PC-9 (cell line): ENCODE data around the gene KCNQ5. TPM values are rescaled to one million over a fixed set of nuclear protein-coding genes. Genes with fewer than 3 reads are reported as not detected.

Experiments
- BruUV-seq: library from RNA; stranded (reverse); fragments of 400-500 nt; replicated peaks from 2 replicates; lab custom pipeline; 2021; lab: Mats Ljungman, UMichigan
- CTCF ChIA-PET: fragments of 300-600 bp; sonication (Branson Sonifier 250); formaldehyde crosslinking; loops from one replicate; lab custom pipeline; 2022; ENCODE audit warnings: antibody characterized with exemption; lab: Charles Lee
- POLR2A ChIA-PET: fragments of 300-600 bp; sonication (Branson Sonifier 250); formaldehyde crosslinking; loops from one replicate; lab custom pipeline; 2022; ENCODE audit warnings: antibody characterized with exemption; ENCODE audit not compliant: unreplicated experiment; lab: Charles Lee
- DNase-seq, 2 experiments: peaks; one replicate each; pipeline versions ENCODE4 v3.0.0 to v3.0.0-alpha.2; 2015 to 2022; ENCODE audit warnings: mixed read lengths in 1 of 2
- H2AFZ ChIP-seq: fragments of 200-600 bp; sonication (generic); 2 replicates; pipeline ENCODE4 v1.8.1; 2017; ENCODE audit warnings: antibody characterized with exemption
- H3F3A ChIP-seq: fragments of 200-600 bp; sonication (generic); 2 replicates; pipeline ENCODE4 v1.8.1; 2017; ENCODE audit warnings: antibody characterized with exemption, mild to moderate bottlenecking, low read depth; ENCODE audit not compliant: insufficient read depth
- H3K27ac ChIP-seq: fragments of 200-600 bp; sonication (generic); 2 replicates; pipeline ENCODE4 v1.6.1; 2016; ENCODE audit warnings: mixed run types
- H3K27me3 ChIP-seq: fragments of 200-600 bp; sonication (generic); 2 replicates; pipeline ENCODE4 v1.6.1; 2016; ENCODE audit warnings: low read depth, mixed run types; ENCODE audit not compliant: insufficient read depth
- H3K36me3 ChIP-seq: fragments of 200-600 bp; sonication (generic); 2 replicates; pipeline ENCODE4 v1.6.1; 2016; ENCODE audit warnings: low read depth, mixed run types
- H3K4me1 ChIP-seq: fragments of 200-600 bp; sonication (generic); replicated peaks from 2 replicates; pipeline ENCODE4 v1.6.1; 2016; ENCODE audit warnings: mixed run types; ENCODE audit not compliant: insufficient read depth
- H3K4me2 ChIP-seq: fragments of 200-600 bp; sonication (generic); 2 replicates; pipeline ENCODE4 v1.6.1; 2017; ENCODE audit warnings: mixed run types
- H3K4me3 ChIP-seq: fragments of 200-600 bp; sonication (generic); 2 replicates; pipeline ENCODE4 v1.6.1; 2016; ENCODE audit warnings: mixed run types
- H3K79me2 ChIP-seq: fragments of 200-600 bp; sonication (generic); 2 replicates; pipeline ENCODE4 v1.6.1; 2017; ENCODE audit warnings: low read depth, mixed run types
- H3K9me2 ChIP-seq: fragments of 200-600 bp; sonication (generic); 2 replicates; pipeline ENCODE4 v1.8.1; 2017; ENCODE audit warnings: mild to moderate bottlenecking; ENCODE audit not compliant: insufficient read depth
- H3K9me3 ChIP-seq: fragments of 200-600 bp; sonication (generic); 2 replicates; pipeline ENCODE4 v1.8.1; 2016; ENCODE audit warnings: low read depth; ENCODE audit not compliant: insufficient read depth
- H4K20me1 ChIP-seq: fragments of 200-600 bp; sonication (generic); 2 replicates; pipeline ENCODE4 v1.8.1; 2017; ENCODE audit not compliant: insufficient read depth
- EZH2 ChIP-seq: fragments of 200-600 bp; sonication (generic); IDR thresholded peaks from 2 replicates; pipeline ENCODE4 v1.8.0; 2017; ENCODE audit warnings: antibody characterized with exemption, low read depth
- intact Hi-C: fragments of 100-400 bp; cut with micrococcal nuclease; formaldehyde crosslinking; loops from one replicate; pipeline ENCODE4 v1.10.0; 2022; ENCODE audit not compliant: unreplicated experiment
- total RNA-seq: library from RNA; stranded (reverse); gene quantifications from 2 replicates; pipeline ENCODE4 v1.2.3, GENCODE V29; 2021
- TF ChIP-seq, protein P1 (sequence below): fragments of 200-600 bp; sonication (generic); conservative IDR thresholded peaks from 2 replicates; pipeline ENCODE4 v1.6.1; 2017; ENCODE audit warnings: mixed run types, antibody characterized with exemption, mild to moderate bottlenecking, moderate library complexity

KCNQ5 gene
- total RNA-seq, 1 experiment from 2014 or later, result 0.20 TPM

DNA sequence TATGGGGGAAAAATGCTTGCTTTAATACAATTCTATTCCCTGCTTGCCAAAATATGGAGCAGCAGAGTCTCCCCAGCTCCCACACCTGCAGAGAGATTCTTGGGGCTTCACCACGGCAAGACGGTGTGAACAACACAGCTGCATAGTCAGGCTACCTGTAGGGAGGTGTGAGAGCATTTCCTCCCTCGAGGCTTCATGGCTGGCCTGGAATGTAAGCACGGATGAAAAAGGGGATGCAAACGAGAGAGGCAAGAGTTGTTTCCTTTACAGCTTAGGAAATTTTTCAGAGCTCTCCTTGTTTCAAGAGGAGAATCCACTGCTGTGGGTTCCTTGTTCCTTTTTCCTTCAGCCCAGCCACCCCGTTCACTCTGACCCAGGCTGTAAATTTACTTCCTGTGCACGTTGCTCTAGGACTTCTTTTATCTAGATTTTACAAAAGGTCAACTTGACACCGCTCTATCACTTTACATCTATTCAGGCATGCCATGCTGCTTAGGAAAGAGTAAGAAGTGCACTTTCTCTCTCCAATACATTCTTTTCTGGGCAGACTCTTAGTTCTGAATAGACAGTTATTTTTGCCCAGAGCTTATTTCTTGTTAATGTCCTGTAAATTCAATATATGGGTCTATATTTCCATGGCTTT lies 406.4 kb downstream of the KCNQ5 start:
- POLR2A ChIA-PET, result no interaction called here
- Histone ChIP-seq H3K9me2 (no peaks in the 10 kb centered on the region), H3K9me3 (no peaks in the 10 kb centered on the region), H3K36me3 (no peaks in the 10 kb centered on the region), H3K27me3 (no peaks in the 10 kb centered on the region), H3K4me1 (peaks cover 17% of the 10 kb centered on the region), H3F3A (no peaks in the 10 kb centered on the region; the same call in 1 of the 2 replicates), H3K4me2 (no peak overlapping the region), H2AFZ (peak overlapping the region; percentile 6; the same call in 1 of the 2 replicates), H4K20me1 (no peaks in the 10 kb centered on the region), H3K79me2 (no peaks in the 10 kb centered on the region), H3K27ac (no peak overlapping the region), H3K4me3 (no peak overlapping the region)
- TF ChIP-seq, protein P1, sequence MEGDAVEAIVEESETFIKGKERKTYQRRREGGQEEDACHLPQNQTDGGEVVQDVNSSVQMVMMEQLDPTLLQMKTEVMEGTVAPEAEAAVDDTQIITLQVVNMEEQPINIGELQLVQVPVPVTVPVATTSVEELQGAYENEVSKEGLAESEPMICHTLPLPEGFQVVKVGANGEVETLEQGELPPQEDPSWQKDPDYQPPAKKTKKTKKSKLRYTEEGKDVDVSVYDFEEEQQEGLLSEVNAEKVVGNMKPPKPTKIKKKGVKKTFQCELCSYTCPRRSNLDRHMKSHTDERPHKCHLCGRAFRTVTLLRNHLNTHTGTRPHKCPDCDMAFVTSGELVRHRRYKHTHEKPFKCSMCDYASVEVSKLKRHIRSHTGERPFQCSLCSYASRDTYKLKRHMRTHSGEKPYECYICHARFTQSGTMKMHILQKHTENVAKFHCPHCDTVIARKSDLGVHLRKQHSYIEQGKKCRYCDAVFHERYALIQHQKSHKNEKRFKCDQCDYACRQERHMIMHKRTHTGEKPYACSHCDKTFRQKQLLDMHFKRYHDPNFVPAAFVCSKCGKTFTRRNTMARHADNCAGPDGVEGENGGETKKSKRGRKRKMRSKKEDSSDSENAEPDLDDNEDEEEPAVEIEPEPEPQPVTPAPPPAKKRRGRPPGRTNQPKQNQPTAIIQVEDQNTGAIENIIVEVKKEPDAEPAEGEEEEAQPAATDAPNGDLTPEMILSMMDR, result no peak
- no peak for TF ChIP-seq EZH2
- CTCF ChIA-PET, result no interaction called here
- intact Hi-C loops, result no loop called here
- BruUV-seq, result no TSS peak
- DNase-seq, result no peak

DNA sequence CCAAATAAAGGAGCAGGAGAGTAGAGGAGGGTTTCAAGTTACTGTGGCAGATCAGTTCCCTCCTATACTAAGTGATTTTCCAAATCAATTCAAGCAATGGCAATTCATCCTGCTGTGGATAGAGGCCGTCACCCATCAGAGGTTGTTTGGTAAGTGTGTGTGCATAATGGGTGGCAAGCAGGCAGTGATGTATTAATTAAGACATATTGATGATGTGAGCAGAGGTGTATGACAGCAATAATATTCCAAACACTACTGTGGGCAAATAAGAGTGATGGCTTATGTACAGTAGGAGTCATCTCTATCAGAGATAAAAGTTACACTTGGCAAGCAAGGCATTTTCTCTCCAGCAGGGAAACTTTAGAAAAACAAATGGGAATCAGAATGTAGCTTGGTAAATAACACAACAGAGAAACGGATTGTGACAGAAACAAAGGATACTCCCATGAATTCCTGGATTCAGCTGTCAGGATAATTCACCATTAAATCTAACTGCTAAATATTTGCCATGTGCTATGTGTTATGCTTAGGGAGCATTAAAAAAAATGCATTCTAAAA lies 407.1 kb downstream of the KCNQ5 start:
- no peaks in the 10 kb centered on the region for H4K20me1 ChIP-seq
- H2AFZ ChIP-seq, result no peak overlapping the region; the same call in 1 of the 2 replicates
- CTCF ChIA-PET, result no interaction called here
- DNase-seq, result no peak
- intact Hi-C loops, result no loop called here
- no peaks in the 10 kb centered on the region for H3K27me3 ChIP-seq
- TF ChIP-seq EZH2, result no peak
- TF ChIP-seq, protein P1, result no peak
- no TSS peak for BruUV-seq
- H3K4me3 ChIP-seq, result no peak overlapping the region
- H3K4me2 ChIP-seq, result no peak overlapping the region
- no peak overlapping the region for H3K27ac ChIP-seq
- H3F3A ChIP-seq, result no peaks in the 10 kb centered on the region; the same call in 1 of the 2 replicates
- no peaks in the 10 kb centered on the region for H3K79me2 ChIP-seq
- H3K9me3 ChIP-seq, result no peaks in the 10 kb centered on the region
- peaks cover 17% of the 10 kb centered on the region for H3K4me1 ChIP-seq
- H3K36me3 ChIP-seq, result no peaks in the 10 kb centered on the region
- POLR2A ChIA-PET, result no interaction called here
- H3K9me2 ChIP-seq, result no peaks in the 10 kb centered on the region

DNA sequence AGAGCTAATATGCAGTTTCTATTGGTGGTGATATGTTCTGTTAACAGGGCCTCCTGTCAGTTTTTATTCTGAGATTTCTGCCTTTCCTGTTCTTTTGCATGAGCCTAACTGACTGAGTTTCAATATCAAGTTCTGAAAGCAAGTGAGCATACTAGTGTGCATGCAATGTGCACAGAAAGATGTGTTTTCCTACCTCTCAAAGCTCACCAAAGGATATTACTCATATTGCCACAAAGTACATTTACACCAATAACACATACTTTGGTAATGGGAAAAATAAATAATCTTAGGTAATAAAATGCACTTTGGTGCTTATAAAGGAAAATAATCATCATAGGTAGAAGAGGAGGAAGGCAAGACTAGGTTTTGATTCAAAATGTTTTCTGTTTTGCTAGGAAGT lies 408.4 kb downstream of the KCNQ5 start:
- ChIA-PET CTCF (no interaction called here), POLR2A (no interaction called here)
- H3K4me2 ChIP-seq, result no peak overlapping the region
- H3K36me3 ChIP-seq, result no peaks in the 10 kb centered on the region
- H2AFZ ChIP-seq, result no peak overlapping the region
- H3K4me3 ChIP-seq, result no peak overlapping the region
- TF ChIP-seq EZH2, result no peak
- TF ChIP-seq, protein P1, result no peak
- H3K9me3 ChIP-seq, result no peaks in the 10 kb centered on the region
- H4K20me1 ChIP-seq, result no peaks in the 10 kb centered on the region
- no peaks in the 10 kb centered on the region for H3K9me2 ChIP-seq
- DNase-seq, result no peak
- intact Hi-C loops, result loop anchor here (10.0 kb wide), 1 partner anchor 405 kb away; the partner anchor contains the start of gene KCNQ5
- H3K27ac ChIP-seq, result no peak overlapping the region
- no peaks in the 10 kb centered on the region for H3K27me3 ChIP-seq
- no peaks in the 10 kb centered on the region for H3K79me2 ChIP-seq
- BruUV-seq, result no TSS peak
- H3F3A ChIP-seq, result no peaks in the 10 kb centered on the region; the same call in 1 of the 2 replicates
- H3K4me1 ChIP-seq, result peaks cover 17% of the 10 kb centered on the region
